G401.6 (cell line): ENCODE data around the gene SLC16A10.
"Not testable (repeated sequence)": the region's sequence is repeated elsewhere in the genome, so short reads cannot be mapped to it uniquely, and the experiment has no call there.

ENCODE experiments used
- FAIRE-seq: peaks from 2 replicates; lab custom pipeline; 2012; peaks lifted over from hg19 to GRCh38; lab: Jason Lieb, UNC

Gene SLC16A10

DNA sequence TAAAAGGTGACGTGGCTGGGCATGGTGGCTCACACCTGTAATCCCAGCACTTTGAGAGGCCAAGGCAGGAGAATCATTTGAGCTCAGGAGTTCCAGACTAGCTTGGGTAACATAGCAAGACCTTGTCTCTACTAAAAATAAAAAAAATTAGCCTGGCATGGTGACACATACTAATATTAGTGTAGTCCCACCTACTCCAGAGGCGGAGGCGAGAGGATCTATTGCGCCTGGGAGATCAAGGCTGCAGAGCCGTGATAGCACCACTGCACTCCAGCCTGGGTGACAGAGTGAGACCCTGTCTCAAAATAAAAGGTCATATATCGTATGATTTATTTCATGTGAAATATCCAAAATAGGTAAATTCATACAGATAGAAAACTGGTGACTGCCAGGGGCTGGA lies 132.5 kb downstream of the SLC16A10 start:
- FAIRE-seq, result no peak

GRCh38 chr6:111220383-111221031 lies 133.2 kb downstream of the SLC16A10 start:
- FAIRE-seq, result no peak

- no peak for FAIRE-seq
Observed at GRCh38 chr6:111221804-111222203, 134.5 kb downstream of the SLC16A10 start.

DNA sequence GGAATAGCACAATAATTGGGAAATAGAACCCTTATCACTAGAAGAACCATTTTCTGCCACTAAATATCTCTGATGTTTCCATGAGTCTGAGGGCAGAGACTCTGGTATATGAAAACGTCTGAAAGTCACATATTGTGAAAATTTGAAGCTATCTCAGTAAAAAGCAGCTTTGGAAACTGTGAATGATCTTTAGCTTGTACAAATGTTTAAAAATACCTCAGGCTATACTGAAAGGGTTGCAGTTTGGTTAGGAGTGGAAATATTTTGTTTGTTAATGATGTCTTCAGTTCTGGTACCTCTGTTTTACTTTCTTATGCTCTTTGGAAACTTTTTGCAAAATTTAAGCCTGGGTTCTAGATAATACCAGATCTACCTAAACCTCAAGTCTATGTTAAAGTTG lies 135.0 kb downstream of the SLC16A10 start:
- no peak for FAIRE-seq

- FAIRE-seq, result no peak
Observed at GRCh38 chr6:111228094-111228493, 140.8 kb downstream of the SLC16A10 start.

GRCh38 chr6:111230351-111231089 lies 143.2 kb downstream of the SLC16A10 start:
- FAIRE-seq, result no peak

DNA sequence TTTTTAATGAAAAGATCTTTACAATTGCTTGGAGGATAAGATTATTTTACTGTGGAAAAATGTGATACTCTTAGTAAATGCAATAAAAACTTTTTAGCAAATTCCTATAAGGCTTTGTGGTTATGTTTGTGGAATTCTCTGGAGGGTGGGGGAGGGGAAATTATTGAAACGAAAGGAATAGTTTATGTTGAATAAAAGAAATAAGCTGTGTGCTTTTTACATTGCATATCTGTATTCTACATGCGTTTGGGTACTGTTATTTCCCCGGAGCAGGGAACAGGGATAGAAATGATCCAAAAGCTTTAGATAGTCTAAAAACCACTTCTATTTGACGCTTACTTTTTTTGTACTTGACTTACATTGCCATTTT lies 143.8 kb downstream of the SLC16A10 start:
- FAIRE-seq, result no peak

DNA sequence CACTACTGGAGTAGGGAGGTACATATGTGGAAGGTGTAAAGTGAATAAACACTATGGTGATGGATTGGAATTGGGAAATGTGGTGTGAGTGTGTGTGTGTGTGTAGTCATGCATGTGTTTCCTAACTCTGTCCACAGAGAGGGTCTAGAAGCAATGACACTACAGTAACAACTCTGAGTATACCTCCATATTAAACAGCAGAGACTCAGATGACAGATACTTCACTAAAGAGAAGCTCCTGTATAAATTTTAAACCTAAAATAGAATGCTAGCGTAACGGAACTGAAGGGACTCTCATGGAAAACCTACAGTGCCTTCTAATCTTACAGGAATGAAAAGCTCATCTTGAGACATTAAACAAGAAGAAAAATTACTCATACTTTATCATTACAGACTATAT lies 150.5 kb downstream of the SLC16A10 start:
- FAIRE-seq, result no peak

DNA sequence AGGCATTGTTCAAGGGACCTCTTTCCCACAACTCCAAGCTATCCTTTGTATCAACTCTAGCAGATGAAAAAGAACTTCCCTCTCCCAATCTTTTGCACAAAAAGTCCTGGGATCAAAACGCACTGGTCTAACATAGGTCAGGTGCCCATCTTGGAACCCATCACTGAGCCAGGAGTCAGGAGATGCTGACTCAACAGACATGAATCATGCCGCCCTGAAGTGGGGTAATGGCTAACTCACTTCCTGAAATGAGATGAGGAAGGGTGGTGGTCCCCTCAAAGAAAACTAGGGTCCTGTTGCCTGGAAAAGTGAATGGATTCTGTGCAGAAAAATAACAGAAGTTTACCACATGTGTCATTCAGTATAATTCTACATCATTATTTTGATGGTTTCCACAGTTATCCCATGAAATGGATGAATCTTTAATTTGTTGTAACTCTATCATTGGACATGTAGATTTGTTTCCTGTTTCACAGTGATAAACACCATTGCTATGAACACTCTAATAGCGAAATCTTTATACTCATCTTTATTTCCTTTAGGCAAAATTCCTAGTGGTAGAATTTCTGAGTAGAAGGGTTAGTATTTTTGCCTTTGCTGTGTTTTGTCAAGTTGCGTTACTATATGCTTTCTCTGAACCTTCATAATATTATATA lies 151.3 kb downstream of the SLC16A10 start:
- no peak for FAIRE-seq

GRCh38 chr6:111239461-111239860 lies 152.2 kb downstream of the SLC16A10 start:
- no peak for FAIRE-seq

DNA sequence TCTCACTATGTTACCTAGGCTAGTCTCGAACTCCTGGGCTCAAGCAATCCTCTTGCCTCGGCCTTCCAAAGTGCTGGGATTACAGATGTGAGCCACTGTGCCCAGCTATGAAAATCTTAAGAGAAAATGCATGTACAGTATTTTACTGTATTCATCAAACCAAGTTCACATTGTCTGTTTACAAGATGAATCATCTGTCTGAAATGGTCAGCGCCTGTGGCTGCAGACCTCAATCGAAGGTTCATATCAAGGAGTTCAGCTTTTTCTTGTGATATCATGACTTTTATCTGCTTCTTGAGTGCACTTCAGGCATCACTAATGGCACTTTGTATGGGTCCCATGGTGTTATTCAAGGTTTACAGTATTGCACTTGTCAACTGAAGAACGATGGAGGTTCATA lies 155.1 kb downstream of the SLC16A10 start:
- no peak for FAIRE-seq

GRCh38 chr6:111243095-111243494 lies 155.8 kb downstream of the SLC16A10 start:
- FAIRE-seq, result no peak

DNA sequence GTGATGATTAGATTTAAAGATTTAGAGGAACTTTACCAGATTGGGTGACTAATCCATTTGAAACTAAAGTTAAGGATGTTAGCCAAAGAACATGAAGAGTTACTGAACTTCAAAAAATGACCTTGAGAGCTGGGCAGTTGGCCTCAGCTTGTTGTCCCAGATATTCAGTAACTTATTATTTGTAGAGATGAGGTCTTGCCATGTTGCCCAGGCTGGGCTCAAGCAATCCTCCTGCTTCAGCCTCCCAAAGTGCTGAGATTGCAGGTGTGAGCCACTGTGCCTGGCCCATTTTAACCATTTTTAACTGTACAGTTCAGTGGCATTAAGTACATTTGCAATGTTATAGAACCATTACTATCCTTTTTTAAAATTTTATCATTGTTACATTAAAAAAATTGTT lies 161.5 kb downstream of the SLC16A10 start:
- no peak for FAIRE-seq

DNA sequence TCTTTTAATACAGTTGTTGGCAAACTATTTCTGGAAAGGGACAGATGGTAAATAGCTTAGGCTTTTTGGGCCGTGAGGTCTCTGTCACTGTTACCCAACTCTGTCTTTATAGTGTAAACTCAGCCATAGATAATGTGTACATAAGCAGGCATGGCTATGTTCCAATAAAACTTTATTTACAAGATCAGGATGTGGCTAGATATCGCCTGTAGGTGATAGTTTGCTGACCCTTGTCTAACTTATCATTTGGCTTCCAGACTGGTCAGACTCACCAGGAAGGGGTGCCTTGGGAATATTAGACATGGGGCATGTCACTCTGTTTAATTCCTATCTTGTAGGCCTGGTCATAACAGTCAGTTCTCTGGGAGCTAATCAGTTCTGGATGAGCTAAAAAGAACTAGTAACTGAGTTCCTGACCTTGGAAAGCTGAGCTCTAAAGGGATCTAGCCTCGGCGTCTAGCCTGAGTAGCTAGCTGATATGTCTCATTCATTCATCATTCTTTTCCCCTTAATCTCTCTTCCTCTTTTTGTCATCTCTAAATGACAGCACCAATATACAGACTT lies 163.6 kb downstream of the SLC16A10 start:
- no peak for FAIRE-seq

- no peak for FAIRE-seq
Observed at GRCh38 chr6:111252726-111253125, 165.4 kb downstream of the SLC16A10 start.

- FAIRE-seq, result no peak
Observed at GRCh38 chr6:111254004-111254778, 166.9 kb downstream of the SLC16A10 start.

DNA sequence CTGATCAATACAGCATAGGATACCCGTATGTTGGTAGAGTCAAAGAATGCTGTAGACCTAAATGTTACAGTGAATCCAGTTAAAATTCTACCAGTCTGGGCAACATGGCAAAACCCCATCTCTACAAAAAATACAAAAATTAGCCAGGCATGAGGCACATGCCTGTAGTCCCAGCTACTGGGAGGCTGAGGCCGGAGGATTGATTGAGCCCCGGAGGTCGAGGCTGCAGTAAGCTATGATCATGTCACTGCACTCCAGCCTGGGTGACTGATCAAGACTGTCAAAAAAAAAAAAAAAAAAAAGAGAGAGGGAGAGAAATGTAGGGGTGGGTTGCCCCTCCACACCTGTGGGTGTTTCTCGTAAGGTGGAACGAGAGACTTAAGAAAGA lies 167.5 kb downstream of the SLC16A10 start:
- FAIRE-seq, result no peak

GRCh38 chr6:111255838-111256237 lies 168.5 kb downstream of the SLC16A10 start:
- FAIRE-seq, result not testable (repeated sequence)

DNA sequence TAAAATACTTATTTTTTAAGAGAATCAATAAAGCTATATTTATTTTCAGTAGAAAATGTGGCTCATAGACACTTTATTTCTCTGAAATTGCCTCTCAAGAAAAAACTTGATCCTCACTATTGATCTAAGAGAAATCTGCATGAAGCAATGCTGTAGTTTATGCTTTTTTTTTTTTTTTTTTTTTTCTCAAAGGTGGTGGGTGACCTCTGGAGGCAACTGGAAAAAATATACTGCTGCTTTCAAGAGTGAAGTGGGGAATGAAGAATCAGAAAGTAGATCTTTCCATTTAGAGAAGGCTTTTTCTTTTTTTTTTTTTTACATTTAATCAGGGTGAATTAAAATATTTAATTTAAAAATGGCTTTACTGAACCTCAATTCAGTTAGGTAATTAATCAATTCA lies 169.3 kb downstream of the SLC16A10 start:
- FAIRE-seq, result peak; percentile 70

- no peak for FAIRE-seq
Observed at GRCh38 chr6:111258010-111258409, 170.7 kb downstream of the SLC16A10 start.

GRCh38 chr6:111258615-111259088 lies 171.3 kb downstream of the SLC16A10 start:
- FAIRE-seq, result no peak

- FAIRE-seq, result peak; percentile 97
Observed at GRCh38 chr6:111259089-111259831, 172.0 kb downstream of the SLC16A10 start.
